LNCAP (cell line): ENCODE measurements around the gene TECTA.

Source experiments
- TF ChIP-seq, protein P1 (sequence below): fragments of 450-650 bp; IDR thresholded peaks from 2 replicates; pipeline ENCODE4 v1.5.1; 2017; ENCODE audit warnings: mild to moderate bottlenecking

TECTA gene

DNA sequence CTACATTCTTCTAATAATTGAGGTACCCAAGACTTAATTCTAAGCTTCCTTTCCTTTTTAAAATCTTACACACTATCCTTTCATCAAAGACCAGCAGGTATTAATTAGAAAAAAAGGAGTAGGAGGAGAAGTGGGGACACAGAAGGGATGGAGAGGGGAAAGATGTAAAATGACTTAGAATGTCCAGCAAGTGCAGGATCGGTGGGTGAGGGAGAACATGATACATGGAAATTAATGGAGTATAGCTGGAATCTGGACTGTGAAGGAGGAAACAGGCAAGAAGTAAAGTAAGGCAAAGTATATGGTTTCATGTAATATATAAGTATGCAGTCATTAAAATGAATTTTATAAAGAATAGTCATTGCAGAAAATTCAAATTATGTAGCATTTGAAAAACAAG lies 127.8 kb downstream of the TECTA start:
- TF ChIP-seq, protein P1, sequence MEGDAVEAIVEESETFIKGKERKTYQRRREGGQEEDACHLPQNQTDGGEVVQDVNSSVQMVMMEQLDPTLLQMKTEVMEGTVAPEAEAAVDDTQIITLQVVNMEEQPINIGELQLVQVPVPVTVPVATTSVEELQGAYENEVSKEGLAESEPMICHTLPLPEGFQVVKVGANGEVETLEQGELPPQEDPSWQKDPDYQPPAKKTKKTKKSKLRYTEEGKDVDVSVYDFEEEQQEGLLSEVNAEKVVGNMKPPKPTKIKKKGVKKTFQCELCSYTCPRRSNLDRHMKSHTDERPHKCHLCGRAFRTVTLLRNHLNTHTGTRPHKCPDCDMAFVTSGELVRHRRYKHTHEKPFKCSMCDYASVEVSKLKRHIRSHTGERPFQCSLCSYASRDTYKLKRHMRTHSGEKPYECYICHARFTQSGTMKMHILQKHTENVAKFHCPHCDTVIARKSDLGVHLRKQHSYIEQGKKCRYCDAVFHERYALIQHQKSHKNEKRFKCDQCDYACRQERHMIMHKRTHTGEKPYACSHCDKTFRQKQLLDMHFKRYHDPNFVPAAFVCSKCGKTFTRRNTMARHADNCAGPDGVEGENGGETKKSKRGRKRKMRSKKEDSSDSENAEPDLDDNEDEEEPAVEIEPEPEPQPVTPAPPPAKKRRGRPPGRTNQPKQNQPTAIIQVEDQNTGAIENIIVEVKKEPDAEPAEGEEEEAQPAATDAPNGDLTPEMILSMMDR: no peak

DNA sequence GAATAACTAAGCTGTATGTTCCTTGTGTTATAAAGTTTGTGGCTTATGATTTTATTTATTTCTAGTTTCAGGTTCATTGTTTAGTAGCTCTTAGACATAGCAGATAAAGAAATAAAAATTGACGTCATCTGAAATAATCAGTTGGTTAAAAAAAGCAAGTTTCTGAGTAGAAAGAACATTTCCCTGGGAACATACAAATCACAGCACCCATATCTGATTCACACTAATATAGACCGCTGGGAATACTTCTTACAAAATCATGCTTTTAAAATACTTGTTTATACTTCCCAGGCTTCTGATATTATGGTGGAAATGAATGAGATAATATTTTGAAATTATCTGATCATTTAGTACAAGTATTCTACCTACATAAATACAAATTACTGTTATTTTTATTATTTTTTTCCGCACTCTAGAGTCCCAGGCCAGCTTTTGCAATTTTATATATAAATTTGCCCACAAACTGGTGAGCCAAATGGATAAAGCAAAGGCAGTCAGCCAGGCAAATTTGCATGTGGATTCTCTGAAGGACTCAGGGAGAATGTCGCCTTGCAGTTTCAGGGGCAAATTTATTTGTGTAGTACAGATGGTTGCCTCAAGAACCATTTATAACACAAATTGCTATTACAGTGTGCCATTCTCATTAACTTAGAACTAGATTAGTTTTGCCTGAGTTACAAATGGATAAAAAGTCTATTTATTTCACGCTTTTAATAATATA lies 128.6 kb downstream of the TECTA start:
- TF ChIP-seq, protein P1: no peak

DNA sequence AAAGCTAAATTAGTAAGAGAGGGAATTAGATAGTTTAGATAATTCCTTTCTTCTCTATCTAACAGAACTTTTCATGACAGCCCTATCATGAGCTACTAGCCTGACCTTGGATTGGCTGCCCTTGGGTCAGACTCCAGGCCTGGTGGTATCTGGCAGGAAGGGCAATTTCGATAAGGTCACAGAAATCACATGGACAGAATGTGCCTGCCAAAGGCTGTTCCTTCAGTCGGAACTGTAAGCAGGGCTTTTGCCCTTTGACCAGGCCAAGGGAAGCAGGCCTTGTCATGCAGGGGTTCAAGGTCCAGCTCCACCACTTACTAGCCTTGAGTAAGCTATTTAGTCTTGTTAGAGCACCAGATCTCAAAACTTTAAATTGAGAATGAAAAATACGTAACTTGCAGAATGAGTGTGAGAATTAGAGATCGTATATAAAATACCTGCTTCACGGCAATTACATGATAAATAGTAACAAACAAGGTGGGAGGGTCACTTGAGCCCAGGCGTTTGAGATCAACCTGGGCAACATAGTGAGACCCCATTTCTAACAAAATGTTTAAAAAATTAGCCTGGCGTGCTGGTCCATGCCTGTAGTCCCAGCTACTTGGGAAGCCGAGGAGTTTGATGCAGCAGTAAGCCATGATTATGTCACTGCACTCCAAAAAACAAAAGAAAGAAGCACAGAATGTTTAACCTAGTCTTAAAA lies 130.7 kb downstream of the TECTA start:
- TF ChIP-seq, protein P1: no peak

DNA sequence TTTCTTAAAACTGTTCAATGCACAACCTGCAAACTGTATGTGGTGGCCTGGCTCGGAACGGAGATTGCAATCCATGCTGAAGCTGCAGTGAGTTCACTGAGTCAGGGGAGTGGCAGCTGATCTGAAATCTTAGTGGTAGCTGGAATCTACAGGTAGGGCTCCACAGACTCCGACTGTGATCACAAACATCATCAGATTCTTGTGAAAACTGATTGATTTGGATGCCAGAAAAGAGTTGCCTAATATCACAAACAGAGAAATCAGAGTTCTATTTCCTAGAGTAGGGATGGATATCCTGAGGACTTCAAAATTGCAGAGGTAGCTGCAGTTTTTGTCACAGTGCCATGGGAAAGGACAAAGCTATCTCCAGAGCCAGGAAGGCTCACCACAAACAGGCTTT lies 134.0 kb downstream of the TECTA start:
- TF ChIP-seq, protein P1: no peak

DNA sequence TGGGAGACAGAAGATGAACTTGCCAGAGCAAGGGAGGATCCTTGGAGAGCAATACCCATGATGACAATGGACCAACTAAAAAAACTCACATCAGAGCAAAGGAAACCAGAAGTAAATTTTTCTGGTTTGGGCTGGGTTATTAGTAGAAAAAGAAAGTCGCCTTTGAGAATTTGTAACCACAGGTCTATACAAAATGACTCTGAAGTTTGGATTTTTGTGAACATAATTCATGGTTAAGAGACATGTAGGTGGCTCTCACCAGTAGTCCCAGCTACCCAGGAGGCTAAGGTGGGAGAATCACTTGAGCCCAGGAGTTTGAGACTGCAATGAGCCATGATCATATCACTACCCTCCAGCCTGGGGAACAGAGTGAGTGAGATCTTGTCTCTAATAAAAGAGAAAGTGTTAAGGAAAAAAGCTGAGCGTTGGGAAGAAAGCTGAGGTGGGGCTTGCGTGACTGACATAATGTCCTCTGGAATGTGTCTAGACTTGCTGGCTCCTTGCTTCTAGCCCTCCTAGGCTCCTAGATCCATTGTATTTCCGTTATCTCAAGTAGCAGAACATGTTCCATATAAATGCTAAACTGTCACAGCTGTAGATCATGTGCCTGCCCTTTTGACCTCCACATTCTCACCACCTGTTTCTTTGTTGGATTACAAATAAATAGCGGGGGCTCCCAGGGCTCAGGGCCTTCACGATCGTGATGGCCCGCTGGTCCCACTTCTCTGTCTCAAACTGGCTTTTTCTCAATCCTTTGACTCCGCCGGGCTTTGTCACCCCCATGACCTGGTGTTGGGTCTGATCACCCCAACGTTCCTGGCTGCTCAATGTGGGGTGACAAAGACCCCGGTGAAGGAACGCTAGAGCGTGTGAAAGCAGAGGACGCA lies 135.3 kb downstream of the TECTA start:
- TF ChIP-seq, protein P1: no peak

DNA sequence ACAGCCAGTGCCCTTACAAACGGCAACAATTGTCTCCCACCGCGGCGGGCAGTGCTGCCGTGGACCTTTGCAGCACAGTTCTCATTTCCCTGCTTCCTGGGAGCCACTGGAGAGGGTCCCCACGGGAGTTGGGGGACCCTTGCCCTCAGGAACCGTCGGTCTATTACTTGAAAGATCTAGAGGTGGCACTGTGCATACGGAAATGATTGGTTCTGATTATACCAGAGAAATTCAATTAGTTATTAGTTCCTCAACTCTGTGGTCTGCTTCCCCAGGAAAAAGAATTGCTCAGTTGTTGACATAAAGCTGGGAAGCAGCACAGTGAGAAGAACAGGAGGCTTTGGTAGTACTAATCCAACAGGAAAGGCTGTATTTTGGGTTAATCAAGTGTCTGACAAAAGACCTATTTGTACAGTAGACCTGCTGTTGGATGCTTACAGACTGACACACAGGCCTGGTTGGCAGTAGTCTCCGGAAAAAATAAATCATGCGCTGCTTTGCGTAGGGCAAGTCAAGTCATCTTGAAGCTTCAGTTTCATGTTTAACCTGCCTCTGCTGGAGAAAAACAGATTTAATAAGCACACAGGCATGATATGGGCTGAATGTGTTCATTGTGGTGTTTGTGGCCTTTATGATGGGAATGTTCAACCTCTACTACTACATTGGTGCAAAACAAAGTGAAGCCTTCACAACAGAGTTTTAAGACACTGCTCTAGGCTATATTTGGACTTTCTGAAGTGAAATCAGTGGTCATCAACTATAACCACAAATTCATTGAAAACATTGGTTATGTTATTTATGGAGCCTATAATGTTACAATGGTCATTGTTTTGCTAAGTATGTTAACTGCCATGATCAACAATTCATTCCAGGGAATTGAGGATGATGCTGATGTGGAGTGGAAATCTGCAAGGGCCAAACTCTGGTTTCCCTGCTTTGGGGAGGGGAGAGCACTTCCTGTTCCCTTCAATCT lies 136.9 kb downstream of the TECTA start:
- TF ChIP-seq, protein P1: no peak
